SK-N-SH (cell line): Measurements from ENCODE around the gene ZKSCAN1.

Experiments
- CTCF ChIP-seq: fragments of 200-600 bp; sonication (generic); IDR thresholded peaks from 2 replicates; pipeline ENCODE4 v1.6.1; 2017; ENCODE audit warnings: antibody characterized with exemption, mild to moderate bottlenecking, moderate library complexity
- FOXJ3 ChIP-seq: sonication (generic); formaldehyde crosslinking; IDR thresholded peaks from 2 replicates; pipeline ENCODE4 v1.5.1; 2020; ENCODE audit warnings: mild to moderate bottlenecking, missing genetic modification reagents
- GABPA ChIP-seq: IDR thresholded peaks from 2 replicates; pipeline ENCODE4 v1.4.0; 2012; ENCODE audit warnings: low read depth, mild to moderate bottlenecking
- JUND ChIP-seq: IDR thresholded peaks from 2 replicates; pipeline ENCODE4 v1.4.0; 2012
- MAX ChIP-seq: IDR thresholded peaks from 2 replicates; pipeline ENCODE4 v1.4.0; 2012; ENCODE audit warnings: low read depth
- NRF1 ChIP-seq: IDR thresholded peaks from 2 replicates; pipeline ENCODE4 v1.6.1; 2012; ENCODE audit warnings: low read depth, mild to moderate bottlenecking, low read length
- POLR2AphosphoS5 ChIP-seq: IDR thresholded peaks from 2 replicates; pipeline ENCODE4 v1.6.1; 2012; ENCODE audit warnings: low read depth, low read length
- RAD21 ChIP-seq: IDR thresholded peaks from 2 replicates; pipeline ENCODE4 v1.6.1; 2012; ENCODE audit warnings: mild to moderate bottlenecking, low read length
- REST ChIP-seq: IDR thresholded peaks from 2 replicates; pipeline ENCODE4 v1.6.1; 2012; ENCODE audit warnings: mild to moderate bottlenecking, low read depth, low read length, moderate library complexity
- RXRA ChIP-seq: IDR thresholded peaks from 2 replicates; pipeline ENCODE4 v1.4.0; 2012; ENCODE audit warnings: low read depth, mild to moderate bottlenecking, borderline replicate concordance
- SIN3A ChIP-seq: IDR thresholded peaks from 2 replicates; pipeline ENCODE4 v1.6.1; 2012; ENCODE audit warnings: low read depth, mild to moderate bottlenecking, low read length, moderate library complexity, borderline replicate concordance
- SMC3 ChIP-seq: IDR thresholded peaks from 2 replicates; pipeline ENCODE4 v1.6.1; 2012; ENCODE audit warnings: low read depth, low read length, improper control_type of control experiment
- TAF1 ChIP-seq: IDR thresholded peaks from 2 replicates; pipeline ENCODE4 v1.6.1; 2012; ENCODE audit warnings: low read depth, mild to moderate bottlenecking, low read length, moderate library complexity, borderline replicate concordance
- YY1 ChIP-seq: IDR thresholded peaks from 2 replicates; pipeline ENCODE4 v1.4.0; 2012; ENCODE audit warnings: low read depth, mild to moderate bottlenecking

GRCh38 chr7:100003711-100004661, 11.4 kb upstream of the ZKSCAN1 start:
- TF ChIP-seq REST (no peak), POLR2AphosphoS5 (no peak), RXRA (no peak), JUND (no peak), YY1 (no peak), CTCF (no peak), MAX (no peak), TAF1 (no peak), FOXJ3 (CRISPR knock-in tag) (no peak), RAD21 (no peak), GABPA (no peak), SIN3A (no peak), NRF1 (no peak), SMC3 (no peak)
